SK-N-MC (cell line): ENCODE measurements around the gene TGOLN2.

ENCODE experiments used
- EZH2 ChIP-seq: fragments of 200-600 bp; sonication (generic); IDR thresholded peaks from one replicate; pipeline ENCODE4 v1.6.1; 2017; ENCODE audit warnings: antibody characterized with exemption
- POLR2AphosphoS5 ChIP-seq: IDR thresholded peaks from 2 replicates; pipeline ENCODE4 v1.6.1; 2012; ENCODE audit warnings: mild to moderate bottlenecking, low read depth, low read length, borderline replicate concordance

- TF ChIP-seq EZH2 (no peak), POLR2AphosphoS5 (no peak)
Measured at GRCh38 chr2:85357736-85358135, 29.9 kb upstream of the TGOLN2 start.
